ENCODE data around the gene HES3. TPM values are rescaled to one million over a fixed set of nuclear protein-coding genes. Genes with fewer than 3 reads are reported as not detected.

The HES3 gene
- total RNA-seq, 2 experiments from 2014 or later: not detected

DNA sequence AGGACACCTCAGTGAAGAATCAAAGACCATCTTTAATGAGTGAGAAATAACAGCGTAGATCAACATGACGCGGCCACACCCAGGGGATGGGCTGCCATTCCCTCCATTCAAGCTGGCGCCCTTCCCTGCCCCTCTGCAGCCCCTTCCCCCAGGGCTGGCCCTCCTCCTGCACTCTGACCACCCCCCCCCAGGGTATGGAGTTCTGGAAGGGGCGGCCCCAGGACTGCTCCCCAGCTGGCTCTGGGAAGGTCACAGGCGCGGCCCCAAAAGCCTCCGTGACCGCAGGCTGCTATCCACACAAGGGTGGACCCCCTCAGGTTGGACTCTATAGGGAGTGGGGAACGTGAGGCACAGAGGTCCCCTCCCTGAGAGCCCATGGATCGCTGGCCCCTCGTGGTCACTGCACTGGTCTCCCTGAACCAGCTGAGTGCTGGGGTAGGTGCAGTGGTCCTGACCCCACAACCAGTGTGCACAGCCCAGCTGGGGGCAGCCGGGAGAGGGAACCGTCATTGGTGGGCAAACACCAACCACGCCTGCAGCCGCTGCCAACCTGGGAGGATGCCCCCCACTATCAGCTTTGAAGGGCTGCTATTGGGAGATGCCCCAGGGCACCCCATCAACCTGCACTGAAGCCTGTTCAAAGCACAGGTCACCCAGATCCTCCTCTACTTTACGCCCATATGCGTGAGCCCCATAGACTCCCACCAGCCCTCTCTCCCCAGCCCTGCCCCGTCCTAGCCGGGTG lies 33.0 kb downstream of the HES3 start:
- Mint-ChIP-seq H3K27me3 (ENCODE audit: low read depth) (no peaks in the 10 kb centered on the region), H3K36me3 (ENCODE audit: low read depth) (no peaks in the 10 kb centered on the region), H3K27ac (no peak overlapping the region)

DNA sequence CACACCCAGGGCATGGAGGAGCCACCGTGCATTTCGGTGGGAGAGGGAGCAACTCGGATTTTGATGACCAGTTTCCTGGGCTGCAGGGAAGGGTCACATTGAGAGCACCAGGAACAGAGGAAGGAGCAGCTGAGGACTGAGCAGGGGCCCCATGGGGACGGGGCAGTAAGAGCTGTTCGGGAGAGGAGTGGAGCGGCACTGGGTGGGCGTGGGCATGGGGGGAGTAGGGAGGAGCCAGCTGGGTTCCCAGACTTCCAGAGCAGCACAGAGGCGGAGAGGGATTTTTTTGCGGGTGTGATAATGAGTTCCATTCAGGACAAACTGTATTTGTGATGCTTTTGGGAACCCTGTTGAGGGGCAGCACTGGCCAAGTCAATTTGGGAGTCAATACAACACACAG lies 34.3 kb downstream of the HES3 start:
- Mint-ChIP-seq H3K36me3 (ENCODE audit: low read depth) (no peaks in the 10 kb centered on the region), H3K9me3 (ENCODE audit: insufficient read depth) (no peaks in the 10 kb centered on the region), H3K4me1 (ENCODE audit: low read depth) (no peaks in the 10 kb centered on the region), H3K4me3 (no peak overlapping the region), H3K27me3 (ENCODE audit: low read depth) (no peaks in the 10 kb centered on the region), H3K27ac (no peak overlapping the region)
- DNase-seq: no peak
- CTCF ChIA-PET: no interaction called here
- POLR2A ChIA-PET: no interaction called here
- ATAC-seq: no peak

More for the DNA sequence above, 33.0 kb downstream of the HES3 start:
- DNase-seq: no peak
- ATAC-seq: no peak
- H3K9me3 Mint-ChIP-seq (ENCODE audit: insufficient read depth): no peaks in the 10 kb centered on the region
- CTCF ChIA-PET: no interaction called here
- no peak overlapping the region for H3K4me3 Mint-ChIP-seq
- POLR2A ChIA-PET: interaction anchor here (0.8 kb wide), 1 partner anchor 33 kb away, joined by 4 read pairs; no protein-coding TSS in a partner anchor
- no peaks in the 10 kb centered on the region for H3K4me1 Mint-ChIP-seq (ENCODE audit: low read depth)

DNA sequence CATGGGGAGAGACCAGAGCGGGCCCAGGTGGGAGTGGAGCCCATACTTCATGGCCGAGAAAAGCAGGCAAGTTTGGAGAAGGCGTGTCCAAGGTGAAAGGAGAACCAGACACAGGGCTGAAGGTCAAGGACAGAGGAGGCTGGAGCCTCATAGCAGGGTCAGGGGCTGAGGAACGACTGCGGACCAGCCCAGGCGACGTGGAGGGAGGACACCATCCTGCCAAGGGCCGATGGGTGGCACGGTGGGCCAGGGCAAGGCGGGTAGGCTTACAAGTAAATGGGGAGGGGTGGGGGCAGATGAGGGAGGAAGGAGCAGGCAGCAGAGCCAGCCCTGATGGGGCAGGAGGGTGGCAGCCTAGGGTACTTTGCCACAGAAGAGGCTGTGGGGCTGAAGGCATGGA lies 35.1 kb downstream of the HES3 start:
- CTCF ChIA-PET: no interaction called here
- no peaks in the 10 kb centered on the region for H3K9me3 Mint-ChIP-seq (ENCODE audit: insufficient read depth)
- no peaks in the 10 kb centered on the region for H3K36me3 Mint-ChIP-seq (ENCODE audit: low read depth)
- POLR2A ChIA-PET: no interaction called here
- H3K4me3 Mint-ChIP-seq: no peak overlapping the region
- ATAC-seq: no peak
- H3K27me3 Mint-ChIP-seq (ENCODE audit: low read depth): no peaks in the 10 kb centered on the region
- no peaks in the 10 kb centered on the region for H3K4me1 Mint-ChIP-seq (ENCODE audit: low read depth)
- H3K27ac Mint-ChIP-seq: no peak overlapping the region
- no peak for DNase-seq

DNA sequence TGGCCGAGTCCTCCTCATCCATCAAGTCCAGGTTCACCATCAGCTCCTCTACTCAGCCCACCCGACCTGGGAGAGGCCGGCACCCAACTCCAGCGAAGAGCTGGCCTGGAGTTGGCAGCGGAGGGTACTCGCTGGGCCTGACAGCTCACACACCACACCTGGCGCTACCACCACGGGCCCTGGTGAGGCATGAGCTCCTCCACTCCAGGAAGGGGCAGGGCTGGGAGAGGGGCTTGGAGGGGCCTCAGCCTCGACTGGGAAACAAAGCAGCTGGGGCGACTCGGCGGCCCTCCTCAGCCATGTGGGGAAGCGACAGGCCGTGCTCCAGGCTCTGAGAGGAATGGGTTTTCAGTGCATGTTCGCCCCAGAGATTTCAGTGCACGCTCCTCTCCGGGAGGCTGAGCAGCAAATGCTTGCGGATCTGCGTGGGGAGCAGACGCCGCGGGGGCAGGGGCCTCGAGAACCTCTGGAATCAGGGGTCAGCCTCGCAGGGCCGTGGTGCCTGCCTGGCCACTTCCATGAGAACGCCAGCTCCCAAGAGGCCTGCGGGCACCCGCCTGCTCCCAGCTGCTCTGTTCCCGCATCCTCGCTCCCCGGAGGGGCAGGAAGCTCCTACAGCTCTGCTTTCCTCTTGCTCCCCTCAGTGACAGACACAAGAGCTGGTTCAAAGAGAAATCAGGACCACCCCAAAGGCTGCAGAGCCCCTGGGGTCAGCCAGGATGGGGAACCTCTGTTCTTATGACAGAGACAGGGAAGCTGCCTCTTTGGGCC lies 35.8 kb downstream of the HES3 start:
- H3K9me3 Mint-ChIP-seq (ENCODE audit: insufficient read depth): no peaks in the 10 kb centered on the region
- ChIA-PET POLR2A (no interaction called here), CTCF (interaction anchor here (0.8 kb wide), 1 partner anchor 34 kb away, joined by 3 read pairs; no protein-coding TSS in a partner anchor)
- no peak overlapping the region for H3K27ac Mint-ChIP-seq
- no peak overlapping the region for H3K4me3 Mint-ChIP-seq
- no peak for ATAC-seq
- no peaks in the 10 kb centered on the region for H3K4me1 Mint-ChIP-seq (ENCODE audit: low read depth)
- H3K36me3 Mint-ChIP-seq (ENCODE audit: low read depth): no peaks in the 10 kb centered on the region
- DNase-seq: no peak
- no peaks in the 10 kb centered on the region for H3K27me3 Mint-ChIP-seq (ENCODE audit: low read depth)

- H3K27me3 Mint-ChIP-seq (ENCODE audit: low read depth): no peaks in the 10 kb centered on the region
- H3K9me3 Mint-ChIP-seq (ENCODE audit: insufficient read depth): no peaks in the 10 kb centered on the region
- POLR2A ChIA-PET: no interaction called here
- no peaks in the 10 kb centered on the region for H3K4me1 Mint-ChIP-seq (ENCODE audit: low read depth)
- ATAC-seq (no peak), DNase-seq (no peak)
- no peaks in the 10 kb centered on the region for H3K36me3 Mint-ChIP-seq (ENCODE audit: low read depth)
- CTCF ChIA-PET: no interaction called here
- no peak overlapping the region for H3K4me3 Mint-ChIP-seq
- no peak overlapping the region for H3K27ac Mint-ChIP-seq
These were observed 36.9 kb downstream of the HES3 start for GRCh38 chr1:6280761-6281451.

DNA sequence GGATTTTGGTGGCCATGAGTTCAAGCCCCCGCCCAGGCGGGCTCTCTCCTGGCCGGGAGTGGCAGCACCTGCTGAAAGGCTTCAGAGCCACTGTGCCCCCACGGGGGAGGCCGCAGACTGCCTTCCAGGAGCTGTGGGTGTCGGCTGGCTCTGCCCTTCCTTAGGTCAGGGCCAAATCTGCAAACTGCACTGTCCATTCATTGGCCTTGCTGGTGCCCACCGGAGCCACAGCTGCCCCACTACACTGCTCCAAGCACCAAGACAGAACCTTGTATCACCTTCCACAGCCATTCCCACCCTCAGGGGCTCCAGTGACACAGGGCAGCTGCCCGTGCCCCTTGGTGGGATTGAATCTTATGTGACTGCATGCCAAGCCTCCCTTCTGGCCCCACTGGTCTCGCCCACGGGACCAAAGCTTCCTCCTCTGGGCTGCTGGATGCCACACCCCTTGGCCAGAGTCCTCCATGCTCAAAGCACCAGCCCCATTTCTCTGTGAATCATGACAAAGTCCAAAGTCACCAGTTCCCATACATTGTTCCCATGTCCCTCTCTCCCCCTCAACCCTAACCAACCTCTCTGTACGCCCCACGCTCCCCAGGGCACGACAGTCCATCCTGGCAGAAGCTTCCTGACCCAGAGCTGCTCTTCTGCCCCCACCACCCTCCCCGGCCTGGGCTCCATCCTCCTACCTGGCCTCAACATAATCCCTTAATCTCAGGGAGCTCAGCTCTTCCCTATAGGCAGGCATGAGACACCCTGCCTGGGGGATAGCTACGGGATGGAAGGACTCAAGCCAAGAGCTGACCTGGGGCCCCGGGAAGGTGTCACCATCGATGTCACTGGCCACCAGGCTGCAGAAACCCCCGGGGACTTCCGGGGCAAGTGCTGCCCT lies 37.8 kb downstream of the HES3 start:
- Mint-ChIP-seq H3K4me1 (ENCODE audit: low read depth) (no peaks in the 10 kb centered on the region), H3K36me3 (ENCODE audit: low read depth) (no peaks in the 10 kb centered on the region), H3K27me3 (ENCODE audit: low read depth) (no peaks in the 10 kb centered on the region), H3K27ac (no peak overlapping the region), H3K9me3 (ENCODE audit: insufficient read depth) (no peaks in the 10 kb centered on the region), H3K4me3 (no peak overlapping the region)
- CTCF ChIA-PET: interaction anchor here (0.8 kb wide), 1 partner anchor 35 kb away, joined by 3 read pairs; no protein-coding TSS in a partner anchor
- POLR2A ChIA-PET: no interaction called here
- ATAC-seq: no peak
- DNase-seq: no peak

GRCh38 chr1:6282577-6283270 lies 38.7 kb downstream of the HES3 start:
- no peaks in the 10 kb centered on the region for H3K9me3 Mint-ChIP-seq (ENCODE audit: insufficient read depth)
- ATAC-seq (no peak), DNase-seq (no peak)
- ChIA-PET POLR2A (no interaction called here), CTCF (interaction anchor here (0.8 kb wide), 1 partner anchor 36 kb away, joined by 3 read pairs; no protein-coding TSS in a partner anchor)
- H3K4me1 Mint-ChIP-seq (ENCODE audit: low read depth): no peaks in the 10 kb centered on the region
- no peak overlapping the region for H3K27ac Mint-ChIP-seq
- H3K4me3 Mint-ChIP-seq: no peak overlapping the region
- no peaks in the 10 kb centered on the region for H3K36me3 Mint-ChIP-seq (ENCODE audit: low read depth)
- no peaks in the 10 kb centered on the region for H3K27me3 Mint-ChIP-seq (ENCODE audit: low read depth)

DNA sequence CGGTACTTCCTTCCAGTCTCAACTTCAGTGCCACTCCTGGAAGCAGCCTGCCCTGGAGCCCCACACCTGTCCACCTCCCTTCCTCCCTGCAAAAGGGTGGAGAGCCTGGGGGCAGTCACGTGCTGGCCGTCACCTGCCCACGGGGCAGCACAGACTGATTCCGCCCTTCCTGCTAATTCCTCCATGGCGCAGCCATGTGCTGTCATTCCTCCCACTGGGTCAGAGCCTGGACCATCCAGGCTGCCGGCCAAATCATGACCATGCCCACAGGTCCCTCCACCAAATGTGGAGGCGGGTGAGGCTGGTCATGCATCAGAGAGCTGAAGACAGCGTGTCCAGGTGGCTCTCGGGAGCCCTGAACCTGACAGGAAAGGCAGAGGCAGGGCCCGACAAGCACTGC lies 41.4 kb downstream of the HES3 start:
- POLR2A ChIA-PET: no interaction called here
- ATAC-seq (no peak), DNase-seq (no peak)
- H3K27me3 Mint-ChIP-seq (ENCODE audit: low read depth): no peaks in the 10 kb centered on the region
- H3K4me1 Mint-ChIP-seq (ENCODE audit: low read depth): no peaks in the 10 kb centered on the region
- no peaks in the 10 kb centered on the region for H3K36me3 Mint-ChIP-seq (ENCODE audit: low read depth)
- H3K27ac Mint-ChIP-seq: no peak overlapping the region
- H3K4me3 Mint-ChIP-seq: no peak overlapping the region
- no peaks in the 10 kb centered on the region for H3K9me3 Mint-ChIP-seq (ENCODE audit: insufficient read depth)
- CTCF ChIA-PET: no interaction called here

DNA sequence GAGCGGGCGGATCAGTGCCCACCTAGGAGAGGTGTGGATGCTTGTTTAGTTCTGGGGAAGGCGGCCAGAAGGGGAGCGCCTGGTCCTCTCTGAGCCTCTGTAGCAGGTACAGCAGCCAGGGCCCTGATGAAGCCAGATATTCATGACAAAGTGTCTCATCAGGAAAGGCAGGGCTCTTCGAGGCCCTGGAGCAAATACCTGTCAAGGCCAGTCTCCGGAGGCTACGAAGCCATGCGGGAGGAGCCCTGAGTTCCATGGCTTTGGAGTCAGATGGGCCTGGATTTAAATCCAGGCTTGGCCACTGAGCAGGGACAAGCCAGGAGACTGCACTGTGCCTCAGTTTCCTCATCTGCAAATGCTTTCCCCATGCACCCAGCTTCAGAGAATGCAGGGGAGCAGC lies 42.3 kb downstream of the HES3 start:
- no peaks in the 10 kb centered on the region for H3K36me3 Mint-ChIP-seq (ENCODE audit: low read depth)
- DNase-seq: no peak
- no peaks in the 10 kb centered on the region for H3K27me3 Mint-ChIP-seq (ENCODE audit: low read depth)
- ChIA-PET CTCF (no interaction called here), POLR2A (no interaction called here)
- ATAC-seq: no peak
- no peaks in the 10 kb centered on the region for H3K9me3 Mint-ChIP-seq (ENCODE audit: insufficient read depth)
- no peak overlapping the region for H3K27ac Mint-ChIP-seq
- no peaks in the 10 kb centered on the region for H3K4me1 Mint-ChIP-seq (ENCODE audit: low read depth)
- H3K4me3 Mint-ChIP-seq: no peak overlapping the region

- DNase-seq: no peak
- Mint-ChIP-seq H3K9me3 (ENCODE audit: insufficient read depth) (no peaks in the 10 kb centered on the region), H3K4me1 (ENCODE audit: low read depth) (no peaks in the 10 kb centered on the region), H3K27me3 (ENCODE audit: low read depth) (no peaks in the 10 kb centered on the region), H3K4me3 (no peak overlapping the region), H3K36me3 (ENCODE audit: low read depth) (no peaks in the 10 kb centered on the region), H3K27ac (no peak overlapping the region)
- CTCF ChIA-PET: no interaction called here
- POLR2A ChIA-PET: no interaction called here
- no peak for ATAC-seq
These were observed 43.0 kb downstream of the HES3 start for GRCh38 chr1:6287029-6287428.

- ATAC-seq: no peak
- ChIA-PET POLR2A (no interaction called here), CTCF (no interaction called here)
- no peak for DNase-seq
- Mint-ChIP-seq H3K36me3 (ENCODE audit: low read depth) (peaks cover 2% of the 10 kb centered on the region), H3K4me1 (ENCODE audit: low read depth) (no peaks in the 10 kb centered on the region), H3K27ac (no peak overlapping the region), H3K27me3 (ENCODE audit: low read depth) (no peaks in the 10 kb centered on the region), H3K4me3 (no peak overlapping the region), H3K9me3 (ENCODE audit: insufficient read depth) (no peaks in the 10 kb centered on the region)
These were observed 43.5 kb downstream of the HES3 start for GRCh38 chr1:6287431-6287886.
